Gastrocnemius medialis (tissue), 4 donors: Measurements from ENCODE around the gene SLC25A25.

Experiments
- CTCF ChIP-seq, 5 experiments: fragments of 450-650 bp in 3 of 5; fragments of 200-600 bp in 2 of 5; sonication (generic) in 2 of 5; IDR thresholded peaks in 4 of 5; conservative IDR thresholded peaks in 1 of 5; 1 replicate in 4 of 5; 2 replicates in 1 of 5; pipeline ENCODE4 v1.5.1; 2016 to 2019; ENCODE audit warnings: antibody characterized with exemption in 5 of 5, mild to moderate bottlenecking in 3 of 5, moderate library complexity in 3 of 5
- POLR2A ChIP-seq, 2 donors: fragments of 450-650 bp; IDR thresholded peaks; one replicate each; pipeline ENCODE4 v1.6.1; 2017; ENCODE audit warnings: antibody characterized with exemption in 2 of 2, mild to moderate bottlenecking in 2 of 2, moderate library complexity in 2 of 2

- TF ChIP-seq CTCF (IDR thresholded peaks at IDR 0.05 in 4 of 5, conservative IDR thresholded peaks at IDR 0.05 in 1 of 5) (no peak), POLR2A (IDR thresholded peaks at IDR 0.05) (no peak)
Observed at GRCh38 chr9:128087262-128087661, 19.2 kb downstream of the SLC25A25 start.
